GM19193 (cell line): ENCODE results near the gene LRRC8B.

ENCODE experiments used
- POLR2A ChIP-seq: IDR thresholded peaks from 4 replicates; pipeline ENCODE4 v1.6.1; 2011; ENCODE audit not compliant: insufficient read depth, insufficient read length; ENCODE audit errors: extremely low read depth

LRRC8B gene

DNA sequence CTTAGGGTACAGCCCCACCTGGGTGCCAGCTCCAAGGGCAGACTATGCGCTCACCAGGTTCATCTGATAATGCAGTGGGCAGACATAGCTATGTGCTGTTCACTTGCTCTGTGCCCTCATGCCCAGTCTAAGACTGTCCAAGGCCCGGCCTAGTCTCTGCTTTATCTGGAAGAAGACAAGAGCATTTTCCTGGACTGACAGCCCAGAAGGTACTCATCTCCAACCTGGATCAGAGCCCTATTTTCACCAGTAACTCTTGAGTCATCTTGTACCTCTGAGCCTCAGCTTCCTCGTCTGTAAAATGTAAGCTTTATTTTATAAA lies 79.7 kb downstream of the LRRC8B start:
- TF ChIP-seq POLR2A = no peak

- no peak for TF ChIP-seq POLR2A
Observed at GRCh38 chr1:89605692-89606091, 81.1 kb downstream of the LRRC8B start.

- no peak for TF ChIP-seq POLR2A
Observed at GRCh38 chr1:89606227-89606980, 81.8 kb downstream of the LRRC8B start.

- no peak for TF ChIP-seq POLR2A
Observed at GRCh38 chr1:89607156-89607555, 82.5 kb downstream of the LRRC8B start.

GRCh38 chr1:89607586-89608318 lies 83.1 kb downstream of the LRRC8B start:
- TF ChIP-seq POLR2A = no peak

DNA sequence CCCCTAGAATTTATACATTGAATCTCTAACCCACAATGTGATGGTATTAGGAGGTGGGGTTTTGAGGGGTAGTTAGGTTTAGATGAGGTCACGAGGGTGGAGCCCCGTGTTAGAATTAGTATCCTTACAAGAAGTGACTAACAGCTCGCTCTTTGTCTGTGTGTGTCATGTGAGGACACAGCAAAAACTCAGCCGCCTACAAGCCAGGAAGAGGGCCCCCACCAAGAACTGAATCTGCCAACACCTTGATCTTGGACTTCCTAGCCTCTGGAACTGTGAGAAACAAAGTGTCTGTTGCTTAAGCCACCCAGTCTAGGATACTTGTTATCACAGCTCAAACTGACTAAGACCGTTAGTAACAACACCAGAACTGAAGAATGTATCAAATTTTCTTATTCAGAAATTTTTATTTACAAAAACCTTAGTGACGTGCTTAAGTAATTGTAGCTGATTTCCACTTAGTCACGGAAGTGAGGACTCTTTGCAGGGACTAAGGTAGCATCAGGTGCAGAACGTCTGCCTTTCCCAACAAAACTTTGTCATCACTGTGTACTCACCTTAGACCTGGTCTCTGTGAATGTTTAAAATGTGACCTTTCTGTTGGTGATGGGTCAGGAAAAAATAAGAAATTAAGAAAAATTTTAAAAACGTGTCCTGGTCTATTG lies 83.8 kb downstream of the LRRC8B start:
- TF ChIP-seq POLR2A = no peak

- TF ChIP-seq POLR2A = no peak
Observed at GRCh38 chr1:89608984-89609725, 84.5 kb downstream of the LRRC8B start.

GRCh38 chr1:89609781-89610456 lies 85.3 kb downstream of the LRRC8B start:
- no peak for TF ChIP-seq POLR2A

- no peak for TF ChIP-seq POLR2A
Observed at GRCh38 chr1:89610457-89611011, 85.9 kb downstream of the LRRC8B start.

- TF ChIP-seq POLR2A = no peak
Observed at GRCh38 chr1:89611721-89612120, 87.1 kb downstream of the LRRC8B start.

GRCh38 chr1:89613928-89614327 lies 89.3 kb downstream of the LRRC8B start:
- no peak for TF ChIP-seq POLR2A

GRCh38 chr1:89615676-89616598 lies 91.3 kb downstream of the LRRC8B start:
- no peak for TF ChIP-seq POLR2A

- no peak for TF ChIP-seq POLR2A
Observed at GRCh38 chr1:89616844-89617627, 92.4 kb downstream of the LRRC8B start.

DNA sequence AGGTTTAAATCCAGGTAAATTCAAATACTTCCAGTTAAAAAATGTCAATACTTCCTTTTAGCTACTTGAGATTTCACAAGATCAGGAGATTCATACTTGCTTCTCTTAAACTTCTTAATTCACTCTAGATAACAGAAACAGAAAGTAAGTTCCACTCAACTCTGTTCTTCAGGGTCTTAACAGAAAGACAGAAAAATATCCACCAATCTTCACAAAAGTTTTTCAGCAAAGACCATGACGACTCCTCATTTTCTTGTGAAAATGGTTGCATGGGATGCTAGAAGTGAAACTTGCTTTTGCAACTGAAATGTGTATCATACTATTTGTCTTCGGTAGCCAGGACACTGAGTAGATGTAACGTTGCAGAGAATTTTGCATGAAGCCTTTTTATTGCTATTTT lies 96.0 kb downstream of the LRRC8B start:
- no peak for TF ChIP-seq POLR2A
